Adipose tissue (tissue), 3 donors: ENCODE measurements around the gene GMEB1. TPM values are rescaled to one million over a fixed set of nuclear protein-coding genes. Genes with fewer than 3 reads are reported as not detected.
"Not testable (repeated sequence)": the region's sequence is repeated elsewhere in the genome, so short reads cannot be mapped to it uniquely, and the experiment has no call there.

Experiments
- H3K27ac ChIP-seq: one replicate; pipeline ENCODE4 v1.5.1; 2013; ENCODE audit warnings: low read depth, low read length
- WGBS, 3 donors: extraction: QIAGEN DNeasy Blood & Tissue Kit; methylation state at CpG; one replicate each; pipeline ENCODE4 v1.1.7; 2013; 5-methylcytosine and 5-hydroxymethylcytosine counted together
- polyA plus RNA-seq, 3 donors: library from polyadenylated mRNA; stranded (reverse); fragments of 200-250 nt; gene quantifications; one replicate each; pipeline ENCODE4 v1.2.3, GENCODE V29; 2013
- donor health status: healthy with polysubstance abuse.
- donor health status: Bipolar disorder and iron deficiency.
- donor health status: healthy.

The GMEB1 gene
- polyA plus RNA-seq, 3 donors: 2.8 to 5.6 (median 5.2) TPM

DNA sequence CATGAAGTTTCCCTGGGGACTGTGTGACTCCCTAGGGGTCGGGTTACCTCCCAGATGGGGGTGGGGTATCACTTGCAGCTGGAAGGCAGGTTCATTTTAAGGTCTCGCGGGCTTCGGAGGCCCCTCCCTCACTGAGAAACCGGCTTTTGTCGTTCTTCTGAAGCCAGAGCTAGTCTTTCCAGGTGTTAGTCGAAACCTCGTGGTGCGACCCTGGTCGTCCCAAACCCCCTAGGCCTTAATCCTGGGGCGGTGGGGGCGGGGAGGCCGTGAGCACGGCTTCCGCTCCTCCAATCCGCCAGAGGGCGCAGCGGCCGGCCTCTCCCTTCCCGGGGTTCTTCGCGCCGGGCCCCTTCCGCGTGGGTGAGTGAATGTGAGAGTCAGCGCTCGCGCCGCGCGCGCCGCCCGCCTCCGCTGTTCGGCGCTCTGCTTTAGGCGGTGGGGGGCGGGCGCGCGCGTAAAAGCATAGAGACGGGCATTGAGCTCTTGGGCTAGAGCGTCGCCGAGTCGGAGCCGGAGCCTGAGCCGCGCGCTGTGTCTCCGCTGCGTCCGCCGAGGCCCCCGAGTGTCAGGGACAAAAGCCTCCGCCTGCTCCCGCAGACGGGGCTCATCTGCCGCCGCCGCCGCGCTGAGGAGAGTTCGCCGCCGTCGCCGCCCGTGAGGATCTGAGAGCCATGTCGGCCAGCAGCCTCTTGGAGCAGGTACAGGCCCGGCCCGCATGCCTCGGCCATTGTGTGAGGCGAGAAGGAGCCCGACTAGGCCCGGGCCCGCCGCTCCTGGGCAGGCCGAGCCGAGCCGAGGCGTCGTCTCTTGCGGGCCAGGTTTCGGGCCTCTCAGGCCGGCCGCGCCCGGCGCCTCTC is 68.1 kb downstream of the GMEB1 start, which contains the start of gene YTHDF2:
Gene YTHDF2 (plus strand): TSS at position 491 of the 857 bp plus-strand sequence. CDS start 181 bp downstream, at position 672.
- WGBS, 3 donors: 0% methylated on average over 81 to 92 of the region's 92 CpGs
- H3K27ac ChIP-seq: peak within 1 kb of the TSS; percentile 74

- 0 to 1% (median 1%) methylated on average over 52 to 53 of the region's 53 CpGs for WGBS, 3 donors
- peak overlapping the region; percentile 74 for H3K27ac ChIP-seq
These were observed 68.9 kb downstream of the GMEB1 start for GRCh38 chr1:28737307-28738132.

DNA sequence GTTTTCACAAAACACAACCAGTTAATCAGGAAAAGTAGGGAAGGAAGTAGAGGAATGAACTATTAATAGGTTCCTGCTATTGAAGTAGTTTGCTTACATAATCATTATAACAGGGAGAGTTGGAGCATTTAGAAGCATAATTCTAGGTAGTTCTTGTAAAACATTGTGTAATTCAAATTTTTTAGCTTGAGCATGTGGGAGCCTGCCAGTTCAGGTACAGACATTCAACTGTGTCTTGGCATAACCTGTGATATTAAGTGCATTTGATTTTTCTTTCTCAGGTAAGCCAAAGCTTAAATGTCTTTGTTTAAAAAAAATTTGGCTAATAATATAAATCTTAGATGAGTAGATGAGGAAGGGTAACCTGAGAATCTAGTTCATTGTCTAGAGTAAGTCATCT is 71.5 kb downstream of the GMEB1 start:
- H3K27ac ChIP-seq: no peak overlapping the region

- no peak overlapping the region for H3K27ac ChIP-seq
- 62 to 70% (median 67%) methylated on average over 4 of the region's 4 CpGs for WGBS, 3 donors
These were observed 75.6 kb downstream of the GMEB1 start for GRCh38 chr1:28744184-28744583.

GRCh38 chr1:28745653-28746173 is 77.1 kb downstream of the GMEB1 start:
- WGBS, 3 donors: 96 to 100% (median 99%) methylated on average over 6 of the region's 6 CpGs
- no peak overlapping the region for H3K27ac ChIP-seq

GRCh38 chr1:28750330-28750729 is 81.7 kb downstream of the GMEB1 start:
- H3K27ac ChIP-seq: no peak overlapping the region
- 76 to 87% (median 82%) methylated on average over 5 of the region's 5 CpGs for WGBS, 3 donors

DNA sequence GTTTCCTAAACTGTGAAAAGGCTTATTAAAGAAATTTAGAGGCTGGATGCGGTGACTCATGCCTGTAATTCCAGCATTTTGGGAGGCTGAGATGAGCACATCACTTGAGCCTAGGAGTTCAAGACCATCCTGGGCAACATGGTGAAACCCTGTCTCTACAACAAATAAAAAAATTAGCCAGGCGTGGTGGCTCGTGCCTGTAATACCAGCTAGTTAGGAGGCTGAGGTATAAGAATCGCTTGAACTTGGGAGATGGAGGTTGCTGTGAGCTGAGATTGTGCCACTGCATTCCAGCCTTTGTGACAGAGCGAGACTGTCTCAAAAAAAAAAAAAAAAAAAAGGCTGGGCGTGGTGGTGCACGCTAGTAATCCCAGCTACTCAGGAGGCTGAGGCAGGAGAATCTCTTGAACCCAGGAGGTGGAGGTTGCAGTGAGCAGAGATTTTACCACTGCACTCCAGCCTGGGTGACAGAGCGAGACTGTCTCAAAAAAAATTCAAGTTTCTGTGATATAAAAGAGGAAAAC is 82.2 kb downstream of the GMEB1 start:
- not testable (repeated sequence) for H3K27ac ChIP-seq
- WGBS, 3 donors: 80 to 90% (median 85%) methylated on average over 8 of the region's 8 CpGs

DNA sequence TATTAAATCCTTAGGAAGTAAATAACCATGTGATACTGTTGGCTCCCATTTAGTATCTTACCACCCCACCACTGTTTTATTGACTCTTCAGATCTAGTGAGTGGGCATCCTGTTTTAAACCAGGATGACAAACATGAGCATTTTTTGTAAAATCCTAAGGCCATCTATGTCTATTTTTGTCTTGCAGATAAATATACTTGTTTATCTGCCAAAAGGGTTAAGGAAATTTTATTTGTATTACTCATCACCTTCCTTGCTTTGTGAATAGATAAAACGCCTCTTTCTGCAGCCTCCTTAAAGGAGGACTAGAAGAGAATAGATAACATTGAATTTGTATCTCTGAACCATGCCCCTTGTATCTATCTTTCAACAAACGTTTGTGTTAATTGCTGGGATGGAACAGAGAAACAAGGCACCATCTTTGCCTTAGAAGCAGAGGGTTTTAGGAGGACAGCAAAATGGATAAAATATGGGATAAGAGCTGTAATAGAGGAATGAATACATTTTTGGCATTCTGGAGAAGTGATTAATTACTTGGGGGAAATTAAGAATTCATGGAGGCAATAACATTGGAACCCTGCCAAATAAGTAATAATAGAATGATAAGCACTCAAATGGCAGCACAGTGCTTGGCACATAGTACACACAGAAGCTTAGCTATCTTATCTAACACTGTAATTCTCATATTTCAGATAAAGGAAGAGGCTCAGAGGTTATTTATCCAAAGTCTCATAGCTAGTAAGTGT is 82.9 kb downstream of the GMEB1 start:
- H3K27ac ChIP-seq: no peak overlapping the region
- 35 to 36% (median 35%) methylated on average over 2 of the region's 2 CpGs for WGBS, 3 donors

DNA sequence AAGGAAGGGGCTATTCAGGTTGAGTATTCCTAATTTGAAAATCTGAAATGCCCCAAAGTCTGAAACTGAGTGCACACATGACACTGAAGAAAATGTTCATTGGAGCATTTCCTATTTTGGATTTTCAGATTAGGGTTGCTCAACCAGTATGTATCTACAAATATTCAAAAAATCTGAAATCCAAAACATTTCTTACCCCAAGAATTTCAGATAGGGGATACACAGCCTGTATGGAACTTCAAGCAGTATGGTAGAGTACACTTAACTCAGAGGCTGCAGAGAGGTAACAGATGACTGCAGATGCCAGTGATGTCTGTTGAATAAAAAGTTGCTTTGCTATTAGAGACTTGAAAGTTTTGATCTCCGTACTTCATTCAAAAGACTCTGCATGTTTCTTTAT is 87.1 kb downstream of the GMEB1 start:
- WGBS, 3 donors: 42 to 82% (median 79%) methylated on average over 1 of the region's 1 CpG
- H3K27ac ChIP-seq: no peak overlapping the region

- 28 to 53% (median 44%) methylated on average over 5 of the region's 5 CpGs for WGBS, 3 donors
- no peak overlapping the region for H3K27ac ChIP-seq
These were observed 88.3 kb downstream of the GMEB1 start for GRCh38 chr1:28756846-28757245.

DNA sequence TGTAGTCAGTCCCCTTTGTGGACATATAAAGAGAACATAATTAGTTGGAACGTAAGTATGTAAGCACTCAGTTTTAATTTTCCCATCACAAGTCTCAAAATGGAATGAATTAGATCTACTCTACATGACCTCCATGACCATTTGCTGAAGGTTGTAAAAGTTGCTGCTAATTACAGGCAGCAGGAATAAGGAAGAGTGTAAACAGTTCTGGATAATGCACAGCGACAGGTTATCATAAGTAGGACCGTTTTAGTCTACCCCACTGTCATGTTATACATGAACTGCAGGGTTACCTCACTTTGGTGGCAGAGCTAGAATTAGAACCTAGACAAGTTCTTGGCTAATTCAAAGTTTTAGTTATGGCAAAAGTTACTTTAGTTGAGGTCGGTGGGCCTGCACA is 89.8 kb downstream of the GMEB1 start:
- H3K27ac ChIP-seq: no peak overlapping the region

GRCh38 chr1:28759257-28759656 is 90.7 kb downstream of the GMEB1 start:
- no peak overlapping the region for H3K27ac ChIP-seq
- whole genome bisulfite sequencing, 3 donors: 96 to 99% (median 99%) methylated on average over 3 of the region's 3 CpGs

More for the DNA sequence above, 89.8 kb downstream of the GMEB1 start:
- 66 to 85% (median 84%) methylated on average over 4 of the region's 4 CpGs for WGBS, 3 donors

- WGBS, 3 donors: 92 to 95% (median 94%) methylated on average over 5 of the region's 5 CpGs
- H3K27ac ChIP-seq: no peak overlapping the region
These were observed 92.6 kb downstream of the GMEB1 start for GRCh38 chr1:28761189-28761588.

- 77 to 94% (median 92%) methylated on average over 2 of the region's 2 CpGs for WGBS, 3 donors
- no peak overlapping the region for H3K27ac ChIP-seq
These were observed 98.1 kb downstream of the GMEB1 start for GRCh38 chr1:28766532-28767183.
